GM12878 (cell line): ENCODE data around the gene PC. TPM values are rescaled to one million over a fixed set of nuclear protein-coding genes. Genes with fewer than 3 reads are reported as not detected.

Experiments used
- ATAC-seq: fragments of 200-7000 bp; cut with Tn5 transposase; 3 replicates; pipeline ENCODE4 v1.9.1; 2020; ENCODE audit warnings: mild to moderate bottlenecking, moderate library complexity
- BruUV-seq: library from RNA; stranded (reverse); fragments of 400-500 nt; replicated peaks from 2 replicates; lab custom pipeline; 2021; lab: Mats Ljungman, UMichigan
- CTCF ChIA-PET: fragments of 300-600 bp; sonication (Branson Sonifier 250); formaldehyde crosslinking; extraction: SDS; loops from one replicate; lab custom pipeline; 2021; ENCODE audit warnings: inconsistent platforms; lab: Yijun Ruan, JAX
- POLR2A ChIA-PET: fragments of 350-600 bp; formaldehyde crosslinking; extraction: SDS; loops from one replicate; lab custom pipeline; 2021; ENCODE audit warnings: inconsistent platforms; lab: Charles Lee
- RAD21 ChIA-PET: fragments of 300-600 bp; sonication (Branson Sonifier 250); formaldehyde crosslinking; loops from one replicate; lab custom pipeline; 2023; ENCODE audit warnings: antibody characterized with exemption; ENCODE audit not compliant: unreplicated experiment; lab: Charles Lee
- SMC1A ChIA-PET: fragments of 300-600 bp; sonication (Branson Sonifier 250); formaldehyde crosslinking; loops from one replicate; lab custom pipeline; 2023; ENCODE audit not compliant: unreplicated experiment, uncharacterized antibody; lab: Charles Lee
- DNase-seq: peaks from one replicate; pipeline ENCODE4 v3.0.0-alpha.2; 2011; ENCODE audit warnings: low read depth, low spot score
- FAIRE-seq: peaks from 3 replicates; lab custom pipeline; 2011; peaks lifted over from hg19 to GRCh38; lab: Jason Lieb, UNC
- H2AFZ ChIP-seq: 2 replicates; pipeline ENCODE4 v1.6.0; 2011; ENCODE audit warnings: low read depth, low read length, control low read depth; ENCODE audit not compliant: control insufficient read depth
- H3K27ac ChIP-seq: 2 replicates; pipeline ENCODE4 v1.5.1; 2011; ENCODE audit warnings: control low read depth; ENCODE audit not compliant: control insufficient read depth, insufficient read depth
- H3K27me3 ChIP-seq, 2 experiments: replicated peaks in 1 of 2; 2 replicates each; pipeline versions ENCODE4 v1.6.0 to v1.6.1; 2011; ENCODE audit warnings: low read length in 1 of 2; ENCODE audit not compliant: control insufficient read depth in 2 of 2, insufficient read depth in 2 of 2
- H3K36me3 ChIP-seq, 2 experiments: 2 replicates each; pipeline ENCODE4 v1.5.1; 2011; ENCODE audit warnings: low read length in 1 of 2; ENCODE audit not compliant: control insufficient read depth in 2 of 2, insufficient read depth in 2 of 2
- H3K4me1 ChIP-seq: 2 replicates; pipeline ENCODE4 v1.6.1; 2011; ENCODE audit warnings: mild to moderate bottlenecking, low read length, moderate library complexity, mixed read lengths; ENCODE audit not compliant: control insufficient read depth, insufficient read depth
- H3K4me2 ChIP-seq: 2 replicates; pipeline ENCODE4 v1.6.0; 2011; ENCODE audit warnings: control low read depth; ENCODE audit not compliant: control insufficient read depth, insufficient read depth
- H3K4me3 ChIP-seq: fragments of 200-600 bp; sonication (generic); 2 replicates; pipeline ENCODE4 v1.5.1; 2016
- H3K79me2 ChIP-seq: 2 replicates; pipeline ENCODE4 v1.6.0; 2011; ENCODE audit warnings: low read length; ENCODE audit not compliant: control insufficient read depth, insufficient read depth
- H3K9ac ChIP-seq: 2 replicates; pipeline ENCODE4 v1.8.0; 2011; ENCODE audit warnings: low read length, control low read depth, mixed read lengths; ENCODE audit not compliant: control insufficient read depth, insufficient read depth
- H3K9me3 ChIP-seq: replicated peaks from 3 replicates; pipeline ENCODE4 v1.5.1; 2011; ENCODE audit warnings: mild to moderate bottlenecking, low read length; ENCODE audit not compliant: control insufficient read depth, insufficient read depth
- H4K20me1 ChIP-seq: 2 replicates; pipeline ENCODE4 v1.6.0; 2011; ENCODE audit not compliant: control insufficient read depth, insufficient read depth
- CBX3 ChIP-seq: fragments of 200-600 bp; sonication (generic); IDR thresholded peaks from 2 replicates; pipeline ENCODE4 v1.6.1; 2016; ENCODE audit warnings: low read depth, borderline replicate concordance
- CEBPB ChIP-seq, 2 experiments: fragments of 150-350 bp in 1 of 2; IDR thresholded peaks; 2 replicates each; pipeline ENCODE4 v1.6.1; 2012 to 2014; ENCODE audit warnings: low read depth in 2 of 2, low read length in 2 of 2, borderline replicate concordance in 1 of 2, inconsistent platforms in 1 of 2
- HSF1 ChIP-seq: fragments of 150-350 bp; IDR thresholded peaks from 2 replicates; pipeline ENCODE4 v1.6.1; 2014; ENCODE audit warnings: mild to moderate bottlenecking, low read depth, low read length
- SUZ12 ChIP-seq: fragments of 200-600 bp; sonication (generic); IDR thresholded peaks from one replicate; pipeline ENCODE4 v1.6.1; 2018; ENCODE audit warnings: antibody characterized with exemption, mild to moderate bottlenecking; ENCODE audit not compliant: unreplicated experiment
- TCF3 ChIP-seq: IDR thresholded peaks from 2 replicates; pipeline ENCODE4 v1.6.1; 2012; ENCODE audit warnings: low read depth, mild to moderate bottlenecking, low read length, borderline replicate concordance; ENCODE audit not compliant: insufficient read depth
- WGBS: methylation state at CpG from one replicate; pipeline ENCODE4 v1.1.6; 2016; ENCODE audit warnings: low lambda C conversion rate; ENCODE audit not compliant: insufficient replicate concordance, insufficient coverage; ENCODE audit errors: missing lambda C conversion rate; 5-methylcytosine and 5-hydroxymethylcytosine counted together
- in situ Hi-C: fragments of 300-500 bp; cut with MboI; formaldehyde crosslinking; loops from 9 replicates; pipeline ENCODE4 v1.14.3; 2018; ENCODE audit warnings: mixed read lengths
- intact Hi-C: fragments of 100-400 bp; cut with micrococcal nuclease; formaldehyde crosslinking; loops from one replicate; pipeline ENCODE4 v1.14.2; 2022; ENCODE audit not compliant: unreplicated experiment
- polyA plus RNA-seq, 11 experiments: library from polyadenylated mRNA; depleted of rRNA in 4 of 11; unstranded in 6 of 11; stranded (reverse) in 5 of 11; fragments of >200 nt; fragmentation: Nextera tagmentation in 4 of 11; fragmentation: Illumina TruSeq in 1 of 11; extraction: Ambion mirVana in 4 of 11; extraction: Trizol in 1 of 11; gene quantifications; 1 replicate in 1 of 11; 2 replicates in 10 of 11; pipeline versions ENCODE4 v1.2.1 to v1.2.3, GENCODE V29; 2011 to 2016; ENCODE audit warnings: inconsistent platforms in 2 of 11, missing spikeins in 2 of 11, low read depth in 1 of 11
- total RNA-seq, 4 experiments: library from RNA; depleted of rRNA in 3 of 4; stranded (reverse); fragments of >200 nt in 3 of 4; fragmentation: Illumina TruSeq in 1 of 4; extraction: Trizol in 1 of 4; gene quantifications; 2 replicates each; pipeline versions ENCODE4 v1.2.1 to v1.2.3, GENCODE V29; 2013 to 2021
- TF ChIP-seq, protein P1 (sequence below): fragments of 450-650 bp; IDR thresholded peaks from 2 replicates; pipeline ENCODE4 v1.6.1; 2017; ENCODE audit warnings: mild to moderate bottlenecking, low read depth, inconsistent platforms; ENCODE audit not compliant: poor library complexity, severe bottlenecking
- TF ChIP-seq, protein P2 (sequence below): fragments of 450-650 bp; conservative IDR thresholded peaks from 2 replicates; pipeline ENCODE4 v1.6.1; 2017; ENCODE audit warnings: mild to moderate bottlenecking, moderate library complexity
- TF ChIP-seq, protein P3 (sequence below): IDR thresholded peaks from 2 replicates; pipeline ENCODE4 v1.6.1; 2012; ENCODE audit warnings: low read depth, low read length, improper control_type of control experiment
- TF ChIP-seq, protein P4 (sequence below): IDR thresholded peaks from 2 replicates; pipeline ENCODE4 v1.6.1; 2012; ENCODE audit warnings: improper control_type of control experiment, low read depth, low read length; ENCODE audit not compliant: insufficient replicate concordance

Gene PC
- total and polyA plus RNA-seq, 10 of the 15 experiments (the other 5 are each of a cell fraction or from before 2014, with no cell fraction given), result 0.22 to 10.3 (median 4.5) TPM

DNA sequence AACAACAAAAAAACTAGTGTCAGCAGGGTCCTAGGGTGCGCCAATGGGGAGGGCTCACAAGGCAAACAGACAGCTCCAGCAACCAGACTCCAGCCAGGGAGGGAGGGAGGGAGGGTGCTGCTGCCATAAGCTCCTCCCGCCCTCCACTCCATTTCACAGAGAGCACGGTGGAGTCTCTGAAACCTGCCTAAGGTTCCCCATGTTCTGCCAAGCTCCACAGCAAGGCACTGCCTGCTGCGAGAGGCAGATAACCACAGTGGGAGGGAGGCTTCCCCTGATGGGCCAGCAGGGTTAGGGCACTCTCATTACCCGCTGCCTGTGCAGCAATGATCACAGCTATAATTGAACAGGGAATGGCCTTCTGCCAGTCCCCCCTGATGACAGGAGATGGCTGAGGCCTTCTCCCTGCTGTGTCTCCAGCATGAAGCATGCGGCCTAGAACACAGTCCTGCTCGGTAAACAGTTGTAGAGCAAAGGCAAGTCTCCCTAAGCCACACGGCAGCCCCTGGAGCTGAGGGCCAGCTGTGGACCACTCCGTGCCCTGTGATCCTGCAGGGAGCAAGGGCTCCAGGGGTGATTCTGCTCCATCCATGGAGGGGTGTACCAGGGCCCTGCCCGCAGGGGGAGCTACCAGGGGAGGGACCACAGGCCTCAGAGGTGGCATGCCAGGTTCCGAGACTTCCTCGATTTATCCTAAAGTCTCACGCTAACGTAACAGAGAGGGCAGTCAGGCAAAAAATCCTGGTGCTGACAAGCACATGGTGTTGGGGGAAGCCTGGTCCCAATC lies 42.9 kb downstream of the PC start:
- Histone ChIP-seq H4K20me1 (no peaks in the 10 kb centered on the region), H3K79me2 (no peaks in the 10 kb centered on the region), H3K4me2 (no peak overlapping the region), H3K4me1 (peaks cover 7% of the 10 kb centered on the region), H3K27ac (no peak overlapping the region), H3K4me3 (no peak overlapping the region), H3K36me3 (no peaks in the 10 kb centered on the region), H2AFZ (no peak overlapping the region), H3K9ac (no peak overlapping the region), H3K9me3 (no peaks in the 10 kb centered on the region), H3K27me3 (no peaks in the 10 kb centered on the region)
- DNase-seq (no peak), ATAC-seq (no peak), FAIRE-seq (no peak)
- ChIA-PET CTCF (interaction anchor here (1.3 kb wide), 1 partner anchor 529 kb away, joined by 4 read pairs; no protein-coding TSS in a partner anchor), SMC1A (no interaction called here), POLR2A (interaction anchor here (0.5 to 0.6 kb wide), 3 partner anchors 164 to 625 kb away, joined by 4 to 7 read pairs (median 4); no protein-coding TSS in a partner anchor), RAD21 (no interaction called here)
- in situ Hi-C loops (no loop called here), intact Hi-C loops (no loop called here)
- WGBS, result 75% methylated on average over 14 of the region's 14 CpGs
- no TSS peak for BruUV-seq
- TF ChIP-seq, protein P1, sequence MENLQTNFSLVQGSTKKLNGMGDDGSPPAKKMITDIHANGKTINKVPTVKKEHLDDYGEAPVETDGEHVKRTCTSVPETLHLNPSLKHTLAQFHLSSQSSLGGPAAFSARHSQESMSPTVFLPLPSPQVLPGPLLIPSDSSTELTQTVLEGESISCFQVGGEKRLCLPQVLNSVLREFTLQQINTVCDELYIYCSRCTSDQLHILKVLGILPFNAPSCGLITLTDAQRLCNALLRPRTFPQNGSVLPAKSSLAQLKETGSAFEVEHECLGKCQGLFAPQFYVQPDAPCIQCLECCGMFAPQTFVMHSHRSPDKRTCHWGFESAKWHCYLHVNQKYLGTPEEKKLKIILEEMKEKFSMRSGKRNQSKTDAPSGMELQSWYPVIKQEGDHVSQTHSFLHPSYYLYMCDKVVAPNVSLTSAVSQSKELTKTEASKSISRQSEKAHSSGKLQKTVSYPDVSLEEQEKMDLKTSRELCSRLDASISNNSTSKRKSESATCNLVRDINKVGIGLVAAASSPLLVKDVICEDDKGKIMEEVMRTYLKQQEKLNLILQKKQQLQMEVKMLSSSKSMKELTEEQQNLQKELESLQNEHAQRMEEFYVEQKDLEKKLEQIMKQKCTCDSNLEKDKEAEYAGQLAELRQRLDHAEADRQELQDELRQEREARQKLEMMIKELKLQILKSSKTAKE, result no peak
- TF ChIP-seq SUZ12 (no peak), HSF1 (no peak), CEBPB (IDR thresholded peaks at IDR 0.05; ENCODE audit: borderline replicate concordance in 1 of 2, low read depth in 2 of 2, low read length in 2 of 2) (no peak), TCF3 (no peak), CBX3 (no peak)
- TF ChIP-seq, protein P2, sequence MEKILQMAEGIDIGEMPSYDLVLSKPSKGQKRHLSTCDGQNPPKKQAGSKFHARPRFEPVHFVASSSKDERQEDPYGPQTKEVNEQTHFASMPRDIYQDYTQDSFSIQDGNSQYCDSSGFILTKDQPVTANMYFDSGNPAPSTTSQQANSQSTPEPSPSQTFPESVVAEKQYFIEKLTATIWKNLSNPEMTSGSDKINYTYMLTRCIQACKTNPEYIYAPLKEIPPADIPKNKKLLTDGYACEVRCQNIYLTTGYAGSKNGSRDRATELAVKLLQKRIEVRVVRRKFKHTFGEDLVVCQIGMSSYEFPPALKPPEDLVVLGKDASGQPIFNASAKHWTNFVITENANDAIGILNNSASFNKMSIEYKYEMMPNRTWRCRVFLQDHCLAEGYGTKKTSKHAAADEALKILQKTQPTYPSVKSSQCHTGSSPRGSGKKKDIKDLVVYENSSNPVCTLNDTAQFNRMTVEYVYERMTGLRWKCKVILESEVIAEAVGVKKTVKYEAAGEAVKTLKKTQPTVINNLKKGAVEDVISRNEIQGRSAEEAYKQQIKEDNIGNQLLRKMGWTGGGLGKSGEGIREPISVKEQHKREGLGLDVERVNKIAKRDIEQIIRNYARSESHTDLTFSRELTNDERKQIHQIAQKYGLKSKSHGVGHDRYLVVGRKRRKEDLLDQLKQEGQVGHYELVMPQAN, result no peak
- TF ChIP-seq, protein P3, sequence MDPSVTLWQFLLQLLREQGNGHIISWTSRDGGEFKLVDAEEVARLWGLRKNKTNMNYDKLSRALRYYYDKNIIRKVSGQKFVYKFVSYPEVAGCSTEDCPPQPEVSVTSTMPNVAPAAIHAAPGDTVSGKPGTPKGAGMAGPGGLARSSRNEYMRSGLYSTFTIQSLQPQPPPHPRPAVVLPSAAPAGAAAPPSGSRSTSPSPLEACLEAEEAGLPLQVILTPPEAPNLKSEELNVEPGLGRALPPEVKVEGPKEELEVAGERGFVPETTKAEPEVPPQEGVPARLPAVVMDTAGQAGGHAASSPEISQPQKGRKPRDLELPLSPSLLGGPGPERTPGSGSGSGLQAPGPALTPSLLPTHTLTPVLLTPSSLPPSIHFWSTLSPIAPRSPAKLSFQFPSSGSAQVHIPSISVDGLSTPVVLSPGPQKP, result no peak
- TF ChIP-seq, protein P4, sequence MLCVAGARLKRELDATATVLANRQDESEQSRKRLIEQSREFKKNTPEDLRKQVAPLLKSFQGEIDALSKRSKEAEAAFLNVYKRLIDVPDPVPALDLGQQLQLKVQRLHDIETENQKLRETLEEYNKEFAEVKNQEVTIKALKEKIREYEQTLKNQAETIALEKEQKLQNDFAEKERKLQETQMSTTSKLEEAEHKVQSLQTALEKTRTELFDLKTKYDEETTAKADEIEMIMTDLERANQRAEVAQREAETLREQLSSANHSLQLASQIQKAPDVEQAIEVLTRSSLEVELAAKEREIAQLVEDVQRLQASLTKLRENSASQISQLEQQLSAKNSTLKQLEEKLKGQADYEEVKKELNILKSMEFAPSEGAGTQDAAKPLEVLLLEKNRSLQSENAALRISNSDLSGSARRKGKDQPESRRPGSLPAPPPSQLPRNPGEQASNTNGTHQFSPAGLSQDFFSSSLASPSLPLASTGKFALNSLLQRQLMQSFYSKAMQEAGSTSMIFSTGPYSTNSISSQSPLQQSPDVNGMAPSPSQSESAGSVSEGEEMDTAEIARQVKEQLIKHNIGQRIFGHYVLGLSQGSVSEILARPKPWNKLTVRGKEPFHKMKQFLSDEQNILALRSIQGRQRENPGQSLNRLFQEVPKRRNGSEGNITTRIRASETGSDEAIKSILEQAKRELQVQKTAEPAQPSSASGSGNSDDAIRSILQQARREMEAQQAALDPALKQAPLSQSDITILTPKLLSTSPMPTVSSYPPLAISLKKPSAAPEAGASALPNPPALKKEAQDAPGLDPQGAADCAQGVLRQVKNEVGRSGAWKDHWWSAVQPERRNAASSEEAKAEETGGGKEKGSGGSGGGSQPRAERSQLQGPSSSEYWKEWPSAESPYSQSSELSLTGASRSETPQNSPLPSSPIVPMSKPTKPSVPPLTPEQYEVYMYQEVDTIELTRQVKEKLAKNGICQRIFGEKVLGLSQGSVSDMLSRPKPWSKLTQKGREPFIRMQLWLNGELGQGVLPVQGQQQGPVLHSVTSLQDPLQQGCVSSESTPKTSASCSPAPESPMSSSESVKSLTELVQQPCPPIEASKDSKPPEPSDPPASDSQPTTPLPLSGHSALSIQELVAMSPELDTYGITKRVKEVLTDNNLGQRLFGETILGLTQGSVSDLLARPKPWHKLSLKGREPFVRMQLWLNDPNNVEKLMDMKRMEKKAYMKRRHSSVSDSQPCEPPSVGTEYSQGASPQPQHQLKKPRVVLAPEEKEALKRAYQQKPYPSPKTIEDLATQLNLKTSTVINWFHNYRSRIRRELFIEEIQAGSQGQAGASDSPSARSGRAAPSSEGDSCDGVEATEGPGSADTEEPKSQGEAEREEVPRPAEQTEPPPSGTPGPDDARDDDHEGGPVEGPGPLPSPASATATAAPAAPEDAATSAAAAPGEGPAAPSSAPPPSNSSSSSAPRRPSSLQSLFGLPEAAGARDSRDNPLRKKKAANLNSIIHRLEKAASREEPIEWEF, result no peak
